Tibial artery (tissue), 4 donors: Measurements from ENCODE around the gene SH3BP2.

Experiments used
- DNase-seq, 2 donors: peaks; one replicate each; pipeline ENCODE4 v3.0.0-alpha.2; 2019
- H3K27ac ChIP-seq, 2 donors: fragments of 200-600 bp; sonication (generic) in 1 of 2; 1 replicate in 1 of 2; 2 replicates in 1 of 2; pipeline ENCODE4 v1.5.1; 2018 to 2019; ENCODE audit warnings: mild to moderate bottlenecking in 1 of 2
- H3K27me3 ChIP-seq, 2 donors: fragments of 200-600 bp; sonication (generic) in 1 of 2; one replicate each; pipeline versions ENCODE4 v1.5.1 to v1.6.0; 2016 to 2019
- H3K36me3 ChIP-seq, 3 donors: fragments of 200-600 bp; sonication (generic) in 2 of 3; one replicate each; pipeline ENCODE4 v1.5.1; 2016 to 2019; ENCODE audit warnings: mild to moderate bottlenecking in 2 of 3
- H3K4me1 ChIP-seq, 4 donors: fragments of 200-600 bp; sonication (generic) in 2 of 4; 1 replicate in 3 of 4; 2 replicates in 1 of 4; pipeline ENCODE4 v1.5.1; 2016 to 2019
- H3K4me3 ChIP-seq, 2 donors: fragments of 200-600 bp; sonication (generic) in 1 of 2; 1 replicate in 1 of 2; 2 replicates in 1 of 2; pipeline ENCODE4 v1.5.1; 2018 to 2019; ENCODE audit warnings: mild to moderate bottlenecking in 2 of 2
- H3K9me3 ChIP-seq, 3 donors: fragments of 200-600 bp; sonication (generic) in 1 of 3; one replicate each; pipeline ENCODE4 v1.5.1; 2016 to 2019
- intact Hi-C: fragments of 100-400 bp; cut with DNase I; formaldehyde crosslinking; loops from one replicate; pipeline ENCODE4 v1.15.0; 2023; ENCODE audit warnings: low total_unique reads
- TF ChIP-seq, protein P1 (sequence below), 2 experiments: fragments of 200-600 bp in 1 of 2; fragments of 450-650 bp in 1 of 2; IDR thresholded peaks; one replicate each; pipeline ENCODE4 v1.5.1; 2017 to 2019; ENCODE audit warnings: antibody characterized with exemption in 2 of 2, mild to moderate bottlenecking in 1 of 2, moderate library complexity in 1 of 2

The SH3BP2 gene

DNA sequence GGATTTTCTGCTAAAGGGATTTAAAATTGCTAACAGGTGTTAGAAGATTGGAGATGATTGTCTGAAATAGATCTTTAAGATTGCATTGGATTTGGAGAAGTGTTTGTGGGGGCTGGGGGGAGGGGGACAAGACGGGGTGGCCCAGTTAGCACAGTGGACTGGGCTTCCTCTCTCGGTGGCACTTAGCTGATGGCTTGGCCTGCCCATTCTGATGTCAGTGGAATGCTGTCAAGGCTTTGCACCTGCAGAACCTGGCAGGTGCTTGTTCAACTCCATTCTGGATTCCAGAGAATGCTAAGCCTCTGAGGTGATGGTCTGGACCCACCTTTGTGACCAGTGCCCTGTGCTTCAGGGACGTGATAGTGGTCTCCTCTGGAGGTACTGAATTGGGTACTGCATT is 94.5 kb downstream of the SH3BP2 start:
- intact Hi-C loops = no loop called here
- H3K27me3 ChIP-seq = no peaks in the 10 kb centered on the region
- TF ChIP-seq, protein P1, sequence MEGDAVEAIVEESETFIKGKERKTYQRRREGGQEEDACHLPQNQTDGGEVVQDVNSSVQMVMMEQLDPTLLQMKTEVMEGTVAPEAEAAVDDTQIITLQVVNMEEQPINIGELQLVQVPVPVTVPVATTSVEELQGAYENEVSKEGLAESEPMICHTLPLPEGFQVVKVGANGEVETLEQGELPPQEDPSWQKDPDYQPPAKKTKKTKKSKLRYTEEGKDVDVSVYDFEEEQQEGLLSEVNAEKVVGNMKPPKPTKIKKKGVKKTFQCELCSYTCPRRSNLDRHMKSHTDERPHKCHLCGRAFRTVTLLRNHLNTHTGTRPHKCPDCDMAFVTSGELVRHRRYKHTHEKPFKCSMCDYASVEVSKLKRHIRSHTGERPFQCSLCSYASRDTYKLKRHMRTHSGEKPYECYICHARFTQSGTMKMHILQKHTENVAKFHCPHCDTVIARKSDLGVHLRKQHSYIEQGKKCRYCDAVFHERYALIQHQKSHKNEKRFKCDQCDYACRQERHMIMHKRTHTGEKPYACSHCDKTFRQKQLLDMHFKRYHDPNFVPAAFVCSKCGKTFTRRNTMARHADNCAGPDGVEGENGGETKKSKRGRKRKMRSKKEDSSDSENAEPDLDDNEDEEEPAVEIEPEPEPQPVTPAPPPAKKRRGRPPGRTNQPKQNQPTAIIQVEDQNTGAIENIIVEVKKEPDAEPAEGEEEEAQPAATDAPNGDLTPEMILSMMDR (IDR thresholded peaks at IDR 0.05) = no peak
- no peaks in the 10 kb centered on the region for H3K4me1 ChIP-seq
- H3K4me3 ChIP-seq = no peak overlapping the region
- H3K27ac ChIP-seq = no peak overlapping the region
- DNase-seq = no peak
- peaks cover 7 to 52% (median 52%) of the 10 kb centered on the region in 3 donors for H3K36me3 ChIP-seq
- no peaks in the 10 kb centered on the region for H3K9me3 ChIP-seq

DNA sequence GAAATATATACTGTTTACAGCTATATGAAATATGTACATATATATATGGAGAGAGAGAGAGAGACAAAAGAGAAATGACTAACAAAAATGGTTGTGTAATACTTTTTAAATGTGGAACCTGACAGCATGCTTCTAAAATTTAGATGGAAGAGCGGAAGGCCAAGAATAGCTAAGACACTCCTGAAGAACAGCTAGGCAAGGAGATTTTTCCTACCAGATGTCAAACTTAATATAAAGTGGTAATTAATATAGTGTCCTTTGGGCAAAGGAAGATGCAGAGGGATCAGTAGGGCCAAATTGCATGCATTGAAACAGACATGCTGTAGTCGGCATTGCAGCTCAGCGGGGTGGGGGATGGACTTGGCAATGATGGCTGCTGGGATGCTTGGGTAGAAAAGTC is 96.0 kb downstream of the SH3BP2 start:
- peaks cover 0 to 3% (median 0%) of the 10 kb centered on the region in 4 donors for H3K4me1 ChIP-seq
- intact Hi-C loops = no loop called here
- no peak for DNase-seq

More for the DNA sequence above, 96.0 kb downstream of the SH3BP2 start:
- no peaks in the 10 kb centered on the region for H3K27me3 ChIP-seq
- H3K27ac ChIP-seq = no peak overlapping the region
- H3K36me3 ChIP-seq = peaks cover 2 to 48% (median 38%) of the 10 kb centered on the region in 3 donors
- no peaks in the 10 kb centered on the region for H3K9me3 ChIP-seq
- H3K4me3 ChIP-seq = no peak overlapping the region
- TF ChIP-seq, protein P1 (IDR thresholded peaks at IDR 0.05) = no peak
